Fibroblast of lung (primary cell): ENCODE results near the gene PWP2. TPM values are rescaled to one million over a fixed set of nuclear protein-coding genes. Genes with fewer than 3 reads are reported as not detected.
"Not testable (repeated sequence)": the region's sequence is repeated elsewhere in the genome, so short reads cannot be mapped to it uniquely, and the experiment has no call there.

ENCODE experiments used
- DNase-seq, 2 donors: peaks; one replicate each; pipeline versions ENCODE4 v3.0.0 to v3.0.0-alpha.2; 2010; ENCODE audit warnings: low read depth in 2 of 2
- H2AFZ ChIP-seq: 2 replicates; pipeline ENCODE4 v1.5.1; 2012; ENCODE audit warnings: low read length, control low read depth, inconsistent platforms
- H3K27ac ChIP-seq: 2 replicates; pipeline ENCODE4 v1.5.1; 2011; ENCODE audit warnings: low read length, control low read depth; ENCODE audit not compliant: insufficient read depth
- H3K27me3 ChIP-seq: 2 replicates; pipeline ENCODE4 v1.5.1; 2011; ENCODE audit warnings: mild to moderate bottlenecking, low read length; ENCODE audit not compliant: control insufficient read depth, insufficient read depth
- H3K36me3 ChIP-seq: 2 replicates; pipeline ENCODE4 v1.5.1; 2011; ENCODE audit warnings: low read length; ENCODE audit not compliant: control insufficient read depth, insufficient read depth
- H3K4me1 ChIP-seq: 2 replicates; pipeline ENCODE4 v1.5.1; 2011; ENCODE audit warnings: low read length; ENCODE audit not compliant: control insufficient read depth, insufficient read depth; ENCODE audit errors: extremely low read depth
- H3K4me2 ChIP-seq: 2 replicates; pipeline ENCODE4 v1.5.1; 2011; ENCODE audit warnings: low read length, control low read depth; ENCODE audit not compliant: insufficient read depth; ENCODE audit errors: extremely low read depth
- H3K4me3 ChIP-seq, 4 experiments: fragments of 200-600 bp in 1 of 4; sonication (generic) in 1 of 4; replicated peaks in 1 of 4; 2 replicates each; pipeline ENCODE4 v1.5.1; 2011 to 2016; ENCODE audit warnings: low read length in 4 of 4, low read depth in 3 of 4, mild to moderate bottlenecking in 3 of 4, control low read depth in 2 of 4, inconsistent platforms in 1 of 4, mixed read lengths in 1 of 4; ENCODE audit not compliant: insufficient read depth in 1 of 4; ENCODE audit errors: control extremely low read depth in 1 of 4
- H3K79me2 ChIP-seq: 2 replicates; pipeline ENCODE4 v1.5.1; 2012; ENCODE audit warnings: mild to moderate bottlenecking, low read length, inconsistent platforms; ENCODE audit not compliant: control insufficient read depth, insufficient read depth
- H3K9ac ChIP-seq: 2 replicates; pipeline ENCODE4 v1.5.1; 2011; ENCODE audit warnings: mild to moderate bottlenecking, low read length, control low read depth; ENCODE audit not compliant: insufficient read depth
- H3K9me3 ChIP-seq: 2 replicates; pipeline ENCODE4 v1.5.1; 2012; ENCODE audit warnings: low read depth, low read length; ENCODE audit not compliant: control insufficient read depth, insufficient read depth
- H4K20me1 ChIP-seq: 2 replicates; pipeline ENCODE4 v1.5.1; 2011; ENCODE audit warnings: low read length; ENCODE audit not compliant: control insufficient read depth, insufficient read depth; ENCODE audit errors: extremely low read depth
- CTCF ChIP-seq, 2 donors: IDR thresholded peaks in 1 of 2; conservative IDR thresholded peaks in 1 of 2; 1 replicate in 1 of 2; 2 replicates in 1 of 2; pipeline ENCODE4 v1.5.1; 2011 to 2012; ENCODE audit warnings: low read length in 2 of 2, control low read depth in 1 of 2, inconsistent platforms in 1 of 2, low read depth in 1 of 2, mild to moderate bottlenecking in 1 of 2
- EZH2 ChIP-seq: IDR thresholded peaks from 2 replicates; pipeline ENCODE4 v1.5.1; 2012; ENCODE audit warnings: low read length, control low read depth, mild to moderate bottlenecking; ENCODE audit errors: missing control alignments
- polyA minus RNA-seq: library from RNA; depleted of rRNA, polyadenylated mRNA; stranded (reverse); fragments of >200 nt; gene quantifications from 2 replicates; pipeline ENCODE4 v1.2.3, GENCODE V29; 2011; ENCODE audit warnings: low replicate concordance
- polyA plus RNA-seq, 2 donors: library from polyadenylated mRNA; depleted of rRNA in 1 of 2; stranded (reverse) in 1 of 2; unstranded in 1 of 2; fragments of >200 nt; gene quantifications; 2 replicates each; pipeline ENCODE4 v1.2.1, GENCODE V29; 2011 to 2012; ENCODE audit warnings: missing spikeins in 1 of 2
- total RNA-seq: library from RNA; depleted of rRNA; stranded (reverse); fragments of >200 nt; gene quantifications from 2 replicates; pipeline ENCODE4 v1.2.1, GENCODE V29; 2014

PWP2 gene
- total RNA-seq (3.8 and 37.0 TPM in 2 replicates), polyA plus RNA-seq (1.9 and 5.1 TPM in 2 replicates), polyA minus RNA-seq (30.2 TPM in 1 of 2 replicates, not detected in the other)
- 4.0 and 5.7 TPM in 2 replicates for polyA plus RNA-seq (2012)

GRCh38 chr21:44107026-44107501, at the start of gene PWP2:
Gene PWP2, plus strand, starts transcription at chr21:44107399. Its CDS starts 18 bp downstream, at chr21:44107417.
- not testable (repeated sequence) for H3K4me1 ChIP-seq, H3K4me2 ChIP-seq, H3K27me3 ChIP-seq, H3K9ac ChIP-seq, H4K20me1 ChIP-seq, H3K79me2 ChIP-seq, H2AFZ ChIP-seq, H3K36me3 ChIP-seq, H3K9me3 ChIP-seq, H3K27ac ChIP-seq
- peak within 1 kb of the TSS in 1 of 4 experiments; percentile 41 for H3K4me3 ChIP-seq
- peak; percentile 17 to 47 for DNase-seq

- H3K79me2 ChIP-seq, result no peaks in the 10 kb centered on the region
Observed at GRCh38 chr21:44057960-44058651, 49.1 kb upstream of the PWP2 start.

GRCh38 chr21:44058652-44058964, 48.6 kb upstream of the PWP2 start:
- H3K79me2 ChIP-seq, result no peaks in the 10 kb centered on the region
- no peaks in the 10 kb centered on the region for H4K20me1 ChIP-seq
- no peaks in the 10 kb centered on the region for H3K27me3 ChIP-seq
- no peak overlapping the region for H3K4me3 ChIP-seq
- no peak overlapping the region for H2AFZ ChIP-seq
- TF ChIP-seq EZH2 (no peak), CTCF (conservative IDR thresholded peaks at IDR 0.05 in 1 of 2, IDR thresholded peaks at IDR 0.05 in 1 of 2; ENCODE audit: low read depth in 1 of 2, low read length in 2 of 2) (no peak)
- no peak overlapping the region for H3K4me2 ChIP-seq
- no peaks in the 10 kb centered on the region for H3K4me1 ChIP-seq
- no peaks in the 10 kb centered on the region for H3K9me3 ChIP-seq
- H3K9ac ChIP-seq, result no peak overlapping the region
- no peak overlapping the region for H3K27ac ChIP-seq
- DNase-seq, result no peak
- peaks cover 9% of the 10 kb centered on the region for H3K36me3 ChIP-seq

More at GRCh38 chr21:44057960-44058651, 49.1 kb upstream of the PWP2 start:
- no peaks in the 10 kb centered on the region for H4K20me1 ChIP-seq
- H3K4me2 ChIP-seq, result no peak overlapping the region
- peak in 1 of 2 donors; percentile 17 for DNase-seq
- no peaks in the 10 kb centered on the region for H3K9me3 ChIP-seq
- no peaks in the 10 kb centered on the region for H3K27me3 ChIP-seq
- H3K36me3 ChIP-seq, result peaks cover 8% of the 10 kb centered on the region
- H3K9ac ChIP-seq, result no peak overlapping the region
- no peaks in the 10 kb centered on the region for H3K4me1 ChIP-seq
- H2AFZ ChIP-seq, result no peak overlapping the region
- TF ChIP-seq EZH2 (no peak), CTCF (conservative IDR thresholded peaks at IDR 0.05 in 1 of 2, IDR thresholded peaks at IDR 0.05 in 1 of 2; ENCODE audit: low read depth in 1 of 2, low read length in 2 of 2) (no peak)
- no peak overlapping the region for H3K27ac ChIP-seq
- no peak overlapping the region for H3K4me3 ChIP-seq
